Activated CD4-positive, CD25-positive, alpha-beta regulatory T cell (primary cell): Measurements from ENCODE around the gene SLC25A21.
"Not testable (repeated sequence)": the region's sequence is repeated elsewhere in the genome, so short reads cannot be mapped to it uniquely, and the experiment has no call there.

ENCODE experiments used
- DNase-seq, 4 experiments: peaks; one replicate each; lab custom pipeline; 2025; lab: John Stamatoyannopoulos, UW

The SLC25A21 gene

DNA sequence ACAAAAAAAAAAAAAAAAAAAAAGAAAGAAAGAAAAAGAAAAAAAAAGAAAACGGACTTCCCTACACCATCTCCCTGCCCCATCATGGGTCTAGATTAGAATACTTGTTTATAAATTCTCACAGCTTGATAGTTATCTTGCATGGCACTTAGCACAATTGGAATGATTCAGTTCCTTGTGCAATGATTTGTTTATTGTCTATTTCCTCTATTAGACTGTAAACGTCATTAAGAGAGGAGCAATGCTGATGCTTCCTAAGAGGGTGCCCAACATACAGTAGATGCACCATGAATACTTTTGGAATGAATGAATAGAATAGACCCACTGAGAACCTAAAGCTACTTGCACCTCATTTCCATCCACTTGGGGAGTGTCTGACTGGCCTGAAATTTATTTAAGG, 469.9 kb downstream of the SLC25A21 start:
- no peak for DNase-seq

DNA sequence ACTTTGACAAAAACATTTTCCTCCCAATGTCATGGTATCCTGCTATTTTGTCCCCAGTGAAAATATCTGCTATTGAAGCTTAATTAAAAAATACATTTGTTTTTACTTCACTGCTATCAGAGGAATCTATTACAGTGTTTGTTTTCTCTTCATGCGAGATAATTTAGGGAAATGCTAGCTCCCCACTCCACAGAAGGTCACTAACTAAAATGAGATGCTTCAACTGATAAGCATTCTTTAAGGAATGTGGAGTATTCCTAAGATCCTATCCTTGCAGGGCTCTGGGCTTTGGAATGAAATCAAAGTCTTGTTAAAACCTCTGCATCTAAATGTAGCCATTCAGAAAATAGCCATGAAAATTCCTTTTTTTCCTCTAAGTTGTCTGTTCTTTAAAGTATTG, 471.3 kb downstream of the SLC25A21 start:
- DNase-seq, result no peak

DNA sequence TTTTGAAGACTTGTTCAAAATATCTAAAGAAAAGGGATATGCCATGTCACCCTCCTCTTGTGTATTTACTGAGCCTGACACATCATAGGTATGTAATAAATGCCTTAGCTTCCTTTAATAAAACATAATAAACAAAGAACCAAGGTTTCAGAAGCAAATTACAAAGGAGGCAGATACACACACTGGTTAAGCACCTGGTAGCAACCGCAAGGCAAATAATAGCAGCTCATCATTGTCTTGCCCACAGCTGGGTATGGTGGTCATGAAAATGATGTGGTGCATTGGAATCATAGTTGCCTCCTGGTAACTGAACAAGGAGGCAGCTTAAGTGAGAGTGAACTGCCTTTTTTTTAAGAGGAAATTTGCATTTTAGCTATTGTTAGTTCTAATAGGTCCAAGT, 471.8 kb downstream of the SLC25A21 start:
- DNase-seq, result no peak

DNA sequence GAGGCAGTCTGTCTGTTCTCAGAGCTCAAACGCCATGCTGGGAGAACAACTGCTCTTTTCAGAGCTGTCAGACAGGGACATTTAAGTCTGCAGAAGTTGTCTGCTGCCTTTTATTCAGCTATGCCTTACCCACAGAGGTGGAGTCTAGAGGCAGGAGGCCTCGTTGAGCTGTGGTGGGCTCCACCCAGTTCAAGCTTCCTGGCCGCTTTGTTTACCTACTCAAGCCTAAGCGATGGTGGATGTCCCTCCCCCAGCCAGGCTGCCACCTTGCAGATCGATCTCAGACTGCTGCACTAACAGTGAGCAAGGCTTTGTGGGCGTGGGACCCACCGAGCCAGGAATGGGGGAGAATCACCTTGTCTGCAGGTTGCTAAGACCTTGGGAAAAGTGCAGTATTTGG, 473.0 kb downstream of the SLC25A21 start:
- DNase-seq, result not testable (repeated sequence)

DNA sequence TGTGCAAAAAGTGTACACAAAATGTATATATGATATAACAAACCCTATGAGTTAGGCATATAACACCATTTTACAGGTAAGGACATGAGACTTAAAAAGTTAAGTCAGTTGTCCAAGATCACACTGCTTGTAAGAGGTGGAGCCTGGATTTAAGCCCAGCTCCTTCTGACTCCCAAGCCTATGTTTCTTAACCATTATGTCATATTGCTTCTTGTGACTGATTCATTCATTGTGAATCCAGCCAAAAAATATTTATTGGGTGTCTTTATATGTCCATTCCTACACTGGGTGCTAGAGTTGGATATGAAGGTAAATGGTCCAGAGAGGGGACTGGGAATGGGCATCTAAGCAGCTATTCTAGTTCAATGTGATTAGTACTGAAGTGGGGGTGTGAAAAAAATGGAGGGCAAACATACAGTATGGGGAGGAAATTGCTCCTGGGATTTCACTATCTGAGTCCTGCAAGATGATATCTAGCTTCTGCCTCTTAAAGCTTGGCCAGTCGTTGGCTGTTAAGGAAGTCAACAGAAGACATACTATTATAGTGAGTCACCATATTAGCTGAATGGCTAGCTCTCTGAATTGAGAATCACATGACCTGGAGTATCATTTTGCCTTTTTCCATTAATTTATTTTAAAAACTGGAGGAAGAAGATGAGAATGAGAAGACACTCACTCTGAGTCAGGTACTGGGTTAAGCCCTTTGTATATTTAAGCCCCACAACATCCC, 481.9 kb downstream of the SLC25A21 start:
- no peak for DNase-seq

DNA sequence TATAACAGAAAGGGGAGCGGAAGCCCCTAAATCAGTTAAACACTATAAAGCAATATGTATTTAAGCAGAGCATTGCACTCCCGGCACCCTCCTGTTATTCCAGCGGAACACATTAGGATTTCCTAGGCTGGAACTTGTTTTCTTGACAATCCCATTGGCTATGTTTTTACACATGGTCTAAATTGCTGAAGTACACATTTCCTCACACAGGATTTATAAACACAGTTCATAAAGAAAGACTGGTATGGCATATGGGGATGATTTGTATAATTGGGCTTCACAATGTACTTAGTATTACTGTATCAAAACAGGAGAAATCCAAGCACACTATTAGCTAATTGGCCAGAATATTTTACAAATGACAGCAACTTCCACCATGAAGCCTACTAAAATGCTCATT, 487.5 kb downstream of the SLC25A21 start:
- DNase-seq, result no peak

DNA sequence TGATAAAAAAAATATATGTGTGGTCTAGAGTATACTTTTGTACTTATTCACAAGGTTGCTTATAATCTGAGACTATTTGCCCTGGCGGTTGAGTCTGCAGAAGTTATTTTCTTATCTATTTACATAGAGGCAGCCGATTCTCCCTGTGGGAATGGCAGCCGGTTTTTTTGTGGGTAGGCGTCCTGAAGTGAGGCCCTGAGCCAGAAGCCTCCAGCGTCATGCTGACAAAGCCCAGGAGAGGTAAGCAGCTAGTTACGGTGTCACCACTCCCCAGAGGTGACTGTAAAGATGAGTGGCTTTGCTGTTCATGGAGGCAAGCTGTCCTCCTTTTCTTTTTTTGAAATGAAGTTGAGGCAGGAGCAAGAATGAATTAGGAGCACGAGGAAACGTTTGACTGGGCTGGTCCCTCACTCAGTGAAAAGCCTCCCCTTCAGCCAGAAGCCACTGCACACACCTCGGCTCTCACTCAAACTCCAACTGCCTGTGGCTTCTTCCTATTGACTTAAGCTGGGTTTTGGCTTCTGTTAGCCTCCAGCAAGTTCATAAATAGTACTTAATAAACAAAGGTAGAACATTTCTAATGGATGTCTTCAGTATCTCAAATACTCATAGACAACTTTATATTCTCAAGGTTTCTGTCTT, 489.2 kb downstream of the SLC25A21 start:
- DNase-seq, result no peak

DNA sequence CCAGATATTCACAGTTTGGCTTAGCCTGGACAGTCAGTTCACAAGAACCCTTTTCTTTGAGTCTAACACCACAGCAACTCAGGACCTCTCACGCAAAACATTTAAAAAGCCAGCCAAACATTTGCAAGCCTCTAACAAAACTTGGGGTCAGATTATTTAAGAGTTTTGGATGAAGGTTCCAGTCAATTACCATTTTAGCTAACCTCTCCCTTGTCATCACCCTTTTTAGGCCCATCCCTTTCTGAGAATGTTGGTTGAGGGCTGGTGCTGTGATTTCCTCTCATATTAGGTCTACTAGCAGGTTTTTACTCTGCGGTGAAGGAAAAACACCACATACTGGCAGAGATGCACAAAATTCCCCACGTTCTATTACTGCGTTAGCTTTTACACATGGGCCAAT, 490.1 kb downstream of the SLC25A21 start:
- DNase-seq, result no peak

DNA sequence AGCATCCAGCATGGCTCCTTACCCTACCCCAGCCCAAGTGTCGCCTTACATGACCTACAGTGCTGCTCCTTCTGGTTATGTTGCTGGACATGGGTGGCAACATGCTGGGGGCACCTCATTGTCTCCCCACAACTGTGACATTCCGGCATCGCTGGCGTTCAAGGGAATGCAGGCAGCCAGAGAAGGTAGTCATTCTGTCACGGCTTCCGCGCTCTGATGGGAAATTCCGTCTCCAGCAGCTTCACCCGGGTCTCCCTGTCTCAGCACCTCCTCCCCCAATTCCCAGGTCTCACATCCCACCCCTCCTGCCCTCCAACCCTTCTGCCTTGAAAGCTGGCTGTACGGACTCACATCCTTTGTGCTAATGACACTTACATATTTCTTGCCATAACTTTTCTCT, 496.2 kb downstream of the SLC25A21 start:
- DNase-seq, result no peak

DNA sequence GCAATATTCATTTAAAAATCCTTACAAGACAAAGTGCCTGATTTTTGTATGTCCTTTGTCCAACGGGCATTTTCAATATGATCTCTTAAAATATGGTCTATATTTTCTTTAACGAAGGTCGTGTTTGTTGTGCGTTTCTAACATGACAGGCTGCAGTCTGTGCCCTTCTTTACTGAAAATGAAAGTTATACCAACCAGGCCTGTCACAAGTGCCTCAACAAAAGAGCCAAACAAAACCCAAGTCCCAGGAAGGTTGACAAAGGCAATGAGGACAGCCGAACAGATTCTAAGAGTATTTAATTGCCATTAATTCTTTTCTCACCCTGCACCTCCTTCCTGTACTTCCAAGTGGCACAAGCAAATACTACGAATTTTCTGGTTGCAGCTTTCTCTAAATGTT, 496.8 kb downstream of the SLC25A21 start:
- no peak for DNase-seq

DNA sequence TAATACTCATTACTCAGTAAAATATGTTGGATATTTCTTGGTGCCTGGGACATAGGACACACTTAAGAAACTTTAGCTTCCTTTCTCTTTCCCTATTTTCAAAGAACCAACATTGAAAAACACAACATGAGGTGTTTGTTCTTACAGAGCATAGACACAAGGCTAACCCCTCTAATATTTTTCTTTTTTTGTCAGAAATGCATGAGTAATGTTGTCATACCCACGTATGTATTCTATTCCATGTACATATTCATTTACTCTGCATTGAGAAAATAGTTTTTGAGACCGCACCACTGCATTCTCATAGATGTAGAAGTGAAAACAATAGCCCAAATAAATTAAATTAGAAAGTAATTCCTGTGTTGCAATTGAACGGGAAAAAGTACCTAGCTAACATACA, 497.7 kb downstream of the SLC25A21 start:
- no peak for DNase-seq

DNA sequence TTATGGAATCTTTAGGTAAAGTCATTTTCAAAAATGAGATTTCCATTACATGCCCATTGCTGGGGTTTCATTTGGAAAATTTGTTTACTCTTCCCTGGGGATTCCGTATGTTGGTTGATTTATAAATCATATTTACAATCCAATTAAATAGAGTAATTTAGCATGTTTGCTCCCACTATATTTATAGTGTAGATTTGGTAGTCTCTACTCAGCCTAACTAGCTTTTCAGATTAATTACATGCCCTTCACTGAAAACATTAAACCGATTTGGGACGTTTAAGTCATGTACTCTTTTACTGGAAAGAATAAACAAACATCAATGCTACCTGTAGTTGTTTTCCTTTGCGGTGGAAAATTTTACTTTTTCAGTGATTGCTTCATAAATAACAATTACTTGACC, 500.3 kb downstream of the SLC25A21 start:
- DNase-seq, result no peak

DNA sequence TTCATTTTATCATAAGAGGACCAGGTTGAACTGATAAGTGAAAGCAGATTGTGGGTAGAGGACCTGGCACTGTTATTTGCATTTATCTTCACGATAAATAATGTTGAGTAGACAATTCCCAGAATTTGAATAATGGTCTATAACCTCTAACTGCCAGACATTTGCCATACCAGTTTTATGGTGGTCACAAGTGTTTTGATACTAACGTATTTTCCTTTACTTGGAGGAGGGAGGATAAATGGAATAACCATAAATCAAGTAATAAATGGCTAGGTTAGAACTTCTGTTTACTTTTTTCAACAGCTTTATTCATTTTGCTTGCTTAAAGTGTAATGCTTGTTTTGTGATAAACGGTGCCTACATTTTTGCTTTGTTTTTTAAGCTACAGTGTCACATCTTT, 501.3 kb downstream of the SLC25A21 start:
- no peak for DNase-seq

DNA sequence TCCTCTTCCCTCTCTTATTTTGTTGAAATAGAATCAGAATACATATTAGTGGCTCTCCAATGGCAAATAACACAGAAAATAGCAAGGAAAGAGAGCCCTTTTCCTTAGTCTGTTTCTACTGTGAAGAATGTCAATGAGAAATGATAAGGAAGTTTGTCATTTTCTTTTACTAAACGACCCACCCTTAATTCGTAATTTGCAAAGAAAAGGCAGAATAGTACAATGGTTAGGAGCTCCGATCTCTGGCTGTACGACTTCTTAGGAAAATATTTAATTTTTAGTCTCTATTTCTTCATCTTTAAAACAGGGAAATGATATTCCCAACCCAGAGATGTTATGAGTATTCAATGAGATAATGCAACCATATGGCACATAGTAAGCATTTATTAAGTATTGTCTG, 504.7 kb downstream of the SLC25A21 start:
- DNase-seq, result no peak

DNA sequence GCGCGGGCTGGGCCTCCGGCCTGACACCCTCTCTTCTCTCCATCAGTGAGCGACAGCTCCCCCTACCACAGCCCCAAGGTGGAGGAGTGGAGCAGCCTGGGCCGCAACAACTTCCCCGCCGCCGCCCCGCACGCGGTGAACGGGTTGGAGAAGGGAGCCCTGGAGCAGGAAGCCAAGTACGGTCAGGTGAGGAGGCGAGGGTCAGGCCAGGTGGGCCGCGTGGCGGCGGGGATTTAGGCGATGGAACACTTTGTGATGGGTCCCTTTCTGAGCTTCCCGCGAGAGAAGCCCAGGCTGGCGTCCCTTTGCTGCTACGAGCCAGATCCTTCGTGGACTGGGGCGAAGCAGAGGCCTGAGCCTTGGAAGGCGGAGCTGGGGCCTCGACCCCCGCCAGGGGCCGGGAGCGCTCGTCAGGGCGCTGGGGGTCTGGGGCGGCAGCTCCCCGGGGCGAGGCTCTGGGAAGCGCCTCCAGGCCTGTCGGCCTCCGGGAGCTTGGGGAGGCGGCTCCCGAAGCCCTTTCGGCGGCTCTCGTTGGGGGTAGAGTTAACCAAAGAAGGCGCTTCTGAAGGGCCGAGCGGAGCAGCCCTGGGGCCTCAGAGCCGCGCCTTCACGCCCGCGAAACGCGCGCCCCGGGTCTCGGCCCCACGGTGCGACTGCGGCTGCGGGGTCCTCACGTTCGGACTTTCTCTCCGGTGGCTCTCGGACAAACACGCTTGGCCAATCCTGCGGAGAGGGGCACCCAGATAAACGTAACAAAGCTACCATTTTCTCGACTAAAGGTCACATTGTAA, 505.8 kb downstream of the SLC25A21 start:
- no peak for DNase-seq

DNA sequence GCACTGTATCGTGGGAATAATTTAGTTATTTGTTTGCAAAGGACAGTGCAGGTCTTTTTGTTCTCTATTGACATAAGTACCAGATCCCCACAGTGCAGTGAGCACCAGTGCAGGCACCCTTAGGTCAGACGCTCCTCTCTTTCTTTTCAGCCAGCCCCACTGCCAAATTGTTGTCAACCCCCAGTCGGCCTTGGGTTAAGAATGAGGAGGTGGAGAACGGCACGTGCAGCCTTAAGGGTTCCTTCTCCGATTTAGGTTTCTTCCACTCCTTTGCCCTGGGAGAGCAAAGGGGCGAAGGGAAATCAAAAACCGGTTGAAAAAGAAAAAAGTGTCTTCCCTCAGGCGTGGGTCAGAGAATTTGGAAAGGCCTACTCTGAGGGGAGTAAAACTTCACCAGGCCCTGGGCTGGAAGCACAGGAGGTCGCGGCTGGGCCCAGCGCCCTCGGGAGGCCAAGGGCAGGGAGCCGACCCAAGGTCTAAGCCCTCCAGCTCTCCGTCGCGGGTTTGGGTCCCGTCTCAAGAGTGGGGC, 506.5 kb downstream of the SLC25A21 start:
- DNase-seq, result no peak

DNA sequence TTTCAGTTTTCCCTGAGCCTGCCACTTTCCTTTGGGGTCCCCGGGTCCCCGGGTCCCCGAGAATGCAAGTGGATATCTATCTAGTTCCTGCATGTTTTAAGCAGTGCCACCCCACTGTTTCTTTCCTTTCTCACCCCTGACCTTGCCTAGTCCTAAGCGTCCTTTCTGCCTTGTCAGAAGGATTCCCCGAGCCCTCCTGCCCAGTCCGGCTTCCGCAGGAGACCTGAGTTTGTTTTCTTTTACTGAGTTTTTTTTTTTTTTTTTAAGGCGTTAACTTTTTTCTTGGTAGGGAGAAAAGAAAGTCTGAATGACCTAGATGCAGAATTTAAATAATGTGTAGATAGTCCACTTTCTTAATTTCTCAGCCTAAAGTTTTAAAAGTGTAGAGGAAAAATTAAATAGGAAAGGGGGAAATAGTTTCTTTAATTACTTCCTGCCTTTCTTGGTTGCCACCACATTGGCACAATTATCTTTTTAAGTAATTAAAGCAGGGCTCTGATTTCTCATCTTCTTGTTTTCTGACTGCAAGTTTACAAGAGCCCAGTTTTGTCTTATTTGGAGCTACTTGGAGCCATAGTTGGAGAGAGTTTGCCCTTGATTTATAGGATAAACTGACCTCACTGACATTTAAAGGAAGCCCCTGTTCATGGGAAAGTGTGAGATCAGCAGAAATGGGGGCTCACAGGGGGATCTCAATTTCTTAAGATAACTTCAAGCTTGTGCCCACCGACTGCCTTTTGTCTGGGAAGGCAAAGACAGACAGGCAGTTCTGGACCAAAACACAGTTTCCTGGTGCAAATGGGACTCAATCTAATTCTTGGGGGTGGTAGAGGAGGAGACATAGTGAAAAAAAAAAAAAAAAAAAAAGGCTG, 507.8 kb downstream of the SLC25A21 start:
- DNase-seq, result no peak

DNA sequence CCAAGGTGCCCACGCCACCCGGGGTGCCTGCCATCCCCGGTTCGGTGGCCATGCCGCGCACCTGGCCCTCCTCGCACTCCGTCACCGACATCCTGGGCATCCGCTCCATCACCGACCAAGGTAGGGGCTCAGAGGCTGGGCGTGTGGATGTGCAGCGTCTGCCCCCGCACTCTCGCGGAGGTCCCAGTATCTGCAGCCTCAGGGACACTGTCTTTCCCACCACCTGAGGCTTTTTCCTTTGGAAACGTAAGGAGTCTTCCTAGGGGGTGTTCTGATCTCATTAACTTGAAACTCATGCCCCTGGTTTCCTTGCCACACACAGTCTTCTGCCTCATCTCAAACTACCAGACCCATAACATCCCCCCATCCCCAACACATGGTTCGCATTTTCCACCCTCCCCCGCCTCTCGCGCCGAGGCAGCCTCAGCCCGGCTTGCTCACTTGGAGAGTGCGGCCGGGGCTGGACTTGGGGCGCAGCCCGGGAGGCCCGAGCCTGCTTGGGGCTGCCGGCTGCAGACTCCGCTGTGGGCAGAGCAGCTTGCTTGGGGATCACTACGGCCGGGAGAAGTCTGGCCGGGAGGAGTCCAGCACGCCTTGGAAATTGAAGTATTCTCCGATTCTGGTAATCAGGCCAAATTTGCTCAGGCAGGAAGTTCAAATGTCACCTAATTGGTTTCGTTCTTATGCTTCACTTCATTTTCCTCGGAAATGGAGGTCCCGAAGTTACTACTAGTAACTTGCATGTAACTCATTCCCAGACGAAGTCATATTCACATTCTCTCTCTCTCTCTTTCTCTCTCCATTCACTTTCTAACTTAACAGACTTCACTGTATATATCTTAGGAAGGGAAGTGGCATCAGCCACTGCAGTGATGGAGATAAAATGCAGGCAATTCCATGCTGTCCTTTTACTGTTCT, 508.7 kb downstream of the SLC25A21 start:
- no peak for DNase-seq

DNA sequence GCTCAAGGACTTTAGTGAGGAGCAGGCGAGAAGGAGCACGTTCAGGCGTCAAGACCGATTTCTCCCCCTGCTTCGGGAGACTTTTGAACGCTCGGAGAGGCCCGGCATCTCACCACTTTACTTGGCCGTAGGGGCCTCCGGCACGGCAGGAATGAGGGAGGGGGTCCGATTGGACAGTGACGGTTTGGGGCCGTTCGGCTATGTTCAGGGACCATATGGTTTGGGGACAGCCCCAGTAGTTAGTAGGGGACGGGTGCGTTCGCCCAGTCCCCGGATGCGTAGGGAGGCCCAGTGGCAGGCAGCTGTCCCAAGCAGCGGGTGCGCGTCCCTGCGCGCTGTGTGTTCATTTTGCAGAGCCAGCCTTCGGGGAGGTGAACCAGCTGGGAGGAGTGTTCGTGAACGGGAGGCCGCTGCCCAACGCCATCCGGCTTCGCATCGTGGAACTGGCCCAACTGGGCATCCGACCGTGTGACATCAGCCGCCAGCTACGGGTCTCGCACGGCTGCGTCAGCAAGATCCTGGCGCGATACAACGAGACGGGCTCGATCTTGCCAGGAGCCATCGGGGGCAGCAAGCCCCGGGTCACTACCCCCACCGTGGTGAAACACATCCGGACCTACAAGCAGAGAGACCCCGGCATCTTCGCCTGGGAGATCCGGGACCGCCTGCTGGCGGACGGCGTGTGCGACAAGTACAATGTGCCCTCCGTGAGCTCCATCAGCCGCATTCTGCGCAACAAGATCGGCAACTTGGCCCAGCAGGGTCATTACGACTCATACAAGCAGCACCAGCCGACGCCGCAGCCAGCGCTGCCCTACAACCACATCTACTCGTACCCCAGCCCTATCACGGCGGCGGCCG, 509.6 kb downstream of the SLC25A21 start:
- no peak for DNase-seq

DNA sequence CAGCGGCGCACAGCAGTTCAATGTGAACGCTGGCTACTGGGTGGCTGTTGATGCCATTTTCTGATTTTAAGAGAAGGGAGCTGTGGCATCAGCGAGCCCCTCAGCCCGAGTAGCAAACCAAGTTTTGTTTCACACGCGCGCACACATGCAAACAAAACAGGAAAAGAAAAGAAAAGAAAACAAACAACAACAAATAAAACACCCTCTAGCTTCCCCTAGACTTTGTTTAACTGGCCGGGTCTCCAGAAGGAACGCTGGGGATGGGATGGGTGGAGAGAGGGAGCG, 510.2 kb downstream of the SLC25A21 start:
- DNase-seq, result no peak
